Calu3 (cell line): ENCODE measurements around the gene IGSF9B. TPM values are rescaled to one million over a fixed set of nuclear protein-coding genes. Genes with fewer than 3 reads are reported as not detected.

ENCODE experiments used
- BruUV-seq: library from RNA; stranded (reverse); fragments of 400-500 nt; replicated peaks from 2 replicates; lab custom pipeline; 2021; lab: Mats Ljungman, UMichigan
- CTCF ChIA-PET: fragments of 300-600 bp; sonication (Branson Sonifier 250); formaldehyde crosslinking; loops from one replicate; lab custom pipeline; 2022; ENCODE audit warnings: antibody characterized with exemption; lab: Charles Lee
- DNase-seq: peaks from one replicate; pipeline ENCODE4 v3.0.0; 2022
- H3K27ac Mint-ChIP-seq: one replicate; pipeline ENCODE4 v1.8.0; 2022; ENCODE audit warnings: mixed read lengths; ENCODE audit not compliant: unreplicated experiment
- H3K27me3 Mint-ChIP-seq: one replicate; pipeline ENCODE4 v1.8.0; 2022; ENCODE audit warnings: mixed read lengths; ENCODE audit not compliant: unreplicated experiment
- H3K36me3 Mint-ChIP-seq: one replicate; pipeline ENCODE4 v1.8.0; 2022; ENCODE audit warnings: mild to moderate bottlenecking, moderate library complexity, mixed read lengths; ENCODE audit not compliant: insufficient read depth, unreplicated experiment
- H3K4me1 Mint-ChIP-seq: one replicate; pipeline ENCODE4 v1.8.0; 2022; ENCODE audit warnings: mild to moderate bottlenecking, low read depth, mixed read lengths; ENCODE audit not compliant: unreplicated experiment
- H3K4me3 Mint-ChIP-seq: one replicate; pipeline ENCODE4 v1.8.0; 2022; ENCODE audit warnings: mild to moderate bottlenecking, low read depth, moderate library complexity, mixed read lengths; ENCODE audit not compliant: unreplicated experiment
- H3K9me3 Mint-ChIP-seq: one replicate; pipeline ENCODE4 v1.8.0; 2022; ENCODE audit warnings: low read depth, mixed read lengths; ENCODE audit not compliant: unreplicated experiment
- CTCF ChIP-seq: fragments of 200-600 bp; IDR thresholded peaks from one replicate; pipeline ENCODE4 v1.8.0; 2022; ENCODE audit warnings: antibody characterized with exemption; ENCODE audit not compliant: unreplicated experiment
- intact Hi-C: fragments of 100-400 bp; cut with micrococcal nuclease; formaldehyde crosslinking; loops from one replicate; pipeline ENCODE4 v1.10.0; 2022; ENCODE audit not compliant: unreplicated experiment
- total RNA-seq: library from RNA; stranded (reverse); gene quantifications from 2 replicates; pipeline ENCODE4 v1.2.3, GENCODE V29; 2022

IGSF9B gene
- total RNA-seq, 1 experiment from 2014 or later: 13.2 TPM

GRCh38 chr11:133903056-133903455 lies 53.7 kb downstream of the IGSF9B start:
- no peaks in the 10 kb centered on the region for H3K36me3 Mint-ChIP-seq
- no peaks in the 10 kb centered on the region for H3K27me3 Mint-ChIP-seq
- no peak overlapping the region for H3K27ac Mint-ChIP-seq
- H3K9me3 Mint-ChIP-seq: no peaks in the 10 kb centered on the region
- no peak for TF ChIP-seq CTCF
- BruUV-seq: no TSS peak
- no peaks in the 10 kb centered on the region for H3K4me1 Mint-ChIP-seq
- CTCF ChIA-PET: no interaction called here
- DNase-seq: no peak
- H3K4me3 Mint-ChIP-seq: no peak overlapping the region
- intact Hi-C loops: no loop called here

- Mint-ChIP-seq H3K36me3 (no peaks in the 10 kb centered on the region), H3K4me1 (no peaks in the 10 kb centered on the region), H3K9me3 (no peaks in the 10 kb centered on the region), H3K27ac (no peak overlapping the region), H3K27me3 (no peaks in the 10 kb centered on the region), H3K4me3 (no peak overlapping the region)
- intact Hi-C loops: no loop called here
- CTCF ChIA-PET: no interaction called here
- no peak for DNase-seq
- BruUV-seq: no TSS peak
- no peak for TF ChIP-seq CTCF
Observed at GRCh38 chr11:133902506-133902905, 54.3 kb downstream of the IGSF9B start.

GRCh38 chr11:133901999-133902398 lies 54.8 kb downstream of the IGSF9B start:
- no peaks in the 10 kb centered on the region for H3K36me3 Mint-ChIP-seq
- H3K4me1 Mint-ChIP-seq: no peaks in the 10 kb centered on the region

GRCh38 chr11:133901316-133901715 lies 55.5 kb downstream of the IGSF9B start:
- Mint-ChIP-seq H3K36me3 (no peaks in the 10 kb centered on the region), H3K9me3 (no peaks in the 10 kb centered on the region), H3K4me3 (no peak overlapping the region), H3K27ac (no peak overlapping the region), H3K4me1 (no peaks in the 10 kb centered on the region), H3K27me3 (no peaks in the 10 kb centered on the region)
- no peak for DNase-seq
- BruUV-seq: no TSS peak
- intact Hi-C loops: no loop called here
- no peak for TF ChIP-seq CTCF
- CTCF ChIA-PET: no interaction called here

More at GRCh38 chr11:133901999-133902398, 54.8 kb downstream of the IGSF9B start:
- no TSS peak for BruUV-seq
- intact Hi-C loops: no loop called here
- Mint-ChIP-seq H3K4me3 (no peak overlapping the region), H3K27me3 (no peaks in the 10 kb centered on the region), H3K9me3 (no peaks in the 10 kb centered on the region), H3K27ac (no peak overlapping the region)
- no peak for DNase-seq
- no peak for TF ChIP-seq CTCF
- CTCF ChIA-PET: no interaction called here
